Neural progenitor cell (in vitro differentiated cells): ENCODE results near the gene CAPZB.

Experiments used
- EZH2 ChIP-seq: fragments of 200-600 bp; sonication (generic); IDR thresholded peaks from 2 replicates; pipeline ENCODE4 v1.6.1; 2017; ENCODE audit warnings: antibody characterized with exemption, mild to moderate bottlenecking, moderate library complexity
- EZH2phosphoT487 ChIP-seq: fragments of 200-600 bp; sonication (generic); IDR thresholded peaks from 2 replicates; pipeline ENCODE4 v1.6.1; 2017; ENCODE audit warnings: antibody characterized with exemption
- TF ChIP-seq, protein P1 (sequence below): fragments of 200-600 bp; sonication (generic); IDR thresholded peaks from 2 replicates; pipeline ENCODE4 v1.5.1; 2017; ENCODE audit warnings: antibody characterized with exemption, mild to moderate bottlenecking

DNA sequence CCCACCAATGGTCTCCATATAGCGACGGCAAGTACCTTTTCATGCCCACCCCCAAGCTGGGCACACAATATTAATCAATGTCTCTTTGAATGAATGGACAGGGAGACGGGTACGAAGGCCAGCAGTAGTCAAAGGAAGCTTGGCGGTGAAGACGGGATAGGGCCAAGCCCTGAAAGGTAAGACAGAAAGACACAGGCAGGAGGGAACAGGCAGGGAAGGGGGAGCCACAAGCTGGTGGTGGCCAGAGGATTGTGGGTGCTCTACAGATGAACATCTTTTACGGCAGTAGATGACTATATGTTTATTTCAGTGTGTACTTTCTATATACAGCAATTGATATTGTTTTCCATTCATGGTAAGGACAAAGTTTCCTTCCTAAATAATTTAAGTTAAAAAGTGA, 16.3 kb downstream of the CAPZB start:
- TF ChIP-seq, protein P1, sequence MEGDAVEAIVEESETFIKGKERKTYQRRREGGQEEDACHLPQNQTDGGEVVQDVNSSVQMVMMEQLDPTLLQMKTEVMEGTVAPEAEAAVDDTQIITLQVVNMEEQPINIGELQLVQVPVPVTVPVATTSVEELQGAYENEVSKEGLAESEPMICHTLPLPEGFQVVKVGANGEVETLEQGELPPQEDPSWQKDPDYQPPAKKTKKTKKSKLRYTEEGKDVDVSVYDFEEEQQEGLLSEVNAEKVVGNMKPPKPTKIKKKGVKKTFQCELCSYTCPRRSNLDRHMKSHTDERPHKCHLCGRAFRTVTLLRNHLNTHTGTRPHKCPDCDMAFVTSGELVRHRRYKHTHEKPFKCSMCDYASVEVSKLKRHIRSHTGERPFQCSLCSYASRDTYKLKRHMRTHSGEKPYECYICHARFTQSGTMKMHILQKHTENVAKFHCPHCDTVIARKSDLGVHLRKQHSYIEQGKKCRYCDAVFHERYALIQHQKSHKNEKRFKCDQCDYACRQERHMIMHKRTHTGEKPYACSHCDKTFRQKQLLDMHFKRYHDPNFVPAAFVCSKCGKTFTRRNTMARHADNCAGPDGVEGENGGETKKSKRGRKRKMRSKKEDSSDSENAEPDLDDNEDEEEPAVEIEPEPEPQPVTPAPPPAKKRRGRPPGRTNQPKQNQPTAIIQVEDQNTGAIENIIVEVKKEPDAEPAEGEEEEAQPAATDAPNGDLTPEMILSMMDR = no peak
- TF ChIP-seq EZH2 (no peak), EZH2phosphoT487 (no peak)
